CD4-positive, alpha-beta T cell (primary cell): ENCODE data around the gene TMOD4. TPM values are rescaled to one million over a fixed set of nuclear protein-coding genes. Genes with fewer than 3 reads are reported as not detected.
"Not testable (repeated sequence)": the region's sequence is repeated elsewhere in the genome, so short reads cannot be mapped to it uniquely, and the experiment has no call there.

ENCODE experiments used
- ATAC-seq: fragments of 200-7000 bp; cut with Tn5 transposase; one replicate; pipeline ENCODE4 v1.10.0; 2022; ENCODE audit warnings: mild to moderate bottlenecking; ENCODE audit not compliant: poor library complexity
- CTCF ChIA-PET: fragments of 350-600 bp; sonication (Branson Sonifier 250); formaldehyde crosslinking; loops from one replicate; lab custom pipeline; 2021; ENCODE audit warnings: antibody characterized with exemption, inconsistent platforms; lab: Charles Lee
- POLR2A ChIA-PET: fragments of 350-600 bp; sonication (Branson Sonifier 250); formaldehyde crosslinking; loops from one replicate; lab custom pipeline; 2021; ENCODE audit warnings: antibody characterized with exemption, inconsistent platforms; lab: Charles Lee
- DNase-seq, 14 experiments: peaks; one replicate each; pipeline ENCODE4 v3.0.0-alpha.2; 2013 to 2020; ENCODE audit warnings: mixed read lengths in 2 of 14
- H3K27ac ChIP-seq, 2 donors: one replicate each; pipeline versions ENCODE4 v1.5.1 to v1.7.0; 2013; ENCODE audit warnings: low read length in 2 of 2, low read depth in 1 of 2, mild to moderate bottlenecking in 1 of 2
- H3K27me3 ChIP-seq, 2 experiments: 1 replicate in 1 of 2; 2 replicates in 1 of 2; pipeline versions ENCODE4 v1.6.1 to v1.7.0; 2013; ENCODE audit warnings: low read length in 2 of 2, control low read depth in 1 of 2, mild to moderate bottlenecking in 1 of 2, moderate library complexity in 1 of 2; ENCODE audit not compliant: insufficient read depth in 2 of 2, control insufficient read depth in 1 of 2
- H3K36me3 ChIP-seq: one replicate; pipeline ENCODE4 v1.6.1; 2013; ENCODE audit warnings: low read length, control low read depth; ENCODE audit not compliant: insufficient read depth
- H3K4me1 ChIP-seq: one replicate; pipeline ENCODE4 v1.6.1; 2013; ENCODE audit warnings: low read length, control low read depth; ENCODE audit not compliant: insufficient read depth
- H3K4me3 ChIP-seq: one replicate; pipeline ENCODE4 v1.5.1; 2013; ENCODE audit warnings: mild to moderate bottlenecking, low read length, moderate library complexity
- H3K9me3 ChIP-seq, 2 experiments: 1 replicate in 1 of 2; 2 replicates in 1 of 2; pipeline versions ENCODE4 v1.6.1 to v1.7.0; 2013; ENCODE audit warnings: low read length in 2 of 2, mild to moderate bottlenecking in 2 of 2, control low read depth in 1 of 2, moderate library complexity in 1 of 2; ENCODE audit not compliant: control insufficient read depth in 1 of 2, insufficient read depth in 1 of 2
- H3K27ac Mint-ChIP-seq: one replicate; pipeline ENCODE4 v1.8.0; 2020; ENCODE audit warnings: mixed read lengths
- H3K27me3 Mint-ChIP-seq: one replicate; pipeline ENCODE4 v1.8.0; 2021; ENCODE audit warnings: mixed read lengths
- H3K36me3 Mint-ChIP-seq: one replicate; pipeline ENCODE4 v1.8.0; 2021; ENCODE audit warnings: low read depth, mixed read lengths
- H3K4me1 Mint-ChIP-seq: one replicate; pipeline ENCODE4 v1.8.0; 2021; ENCODE audit warnings: low read depth, mixed read lengths
- H3K4me3 Mint-ChIP-seq: one replicate; pipeline ENCODE4 v1.8.0; 2020; ENCODE audit warnings: mild to moderate bottlenecking, mixed read lengths
- H3K9me3 Mint-ChIP-seq: one replicate; pipeline ENCODE4 v1.8.0; 2020; ENCODE audit warnings: mixed read lengths
- intact Hi-C, 2 experiments: fragments of 100-400 bp; cut with DNase I in 1 of 2; cut with micrococcal nuclease in 1 of 2; formaldehyde crosslinking; loops; one replicate each; pipeline versions ENCODE4 v1.15.1 to v1.9.0; 2023 to 2025; cut with DNase I, micrococcal nuclease
- total RNA-seq, 174 experiments: library from RNA in 2 of 174; stranded (reverse) in 2 of 174; gene quantifications; one replicate each; pipeline ENCODE4 v1.2.3 and lab custom pipeline; 2021 to 2026
- TF ChIP-seq, protein P1 (sequence below): fragments of 200-600 bp; IDR thresholded peaks from one replicate; pipeline ENCODE4 v1.8.0; 2022; ENCODE audit warnings: antibody characterized with exemption, mild to moderate bottlenecking

Gene TMOD4
- total RNA-seq, 2 experiments from 2014 or later: 1.6 TPM; not detected in 1

DNA sequence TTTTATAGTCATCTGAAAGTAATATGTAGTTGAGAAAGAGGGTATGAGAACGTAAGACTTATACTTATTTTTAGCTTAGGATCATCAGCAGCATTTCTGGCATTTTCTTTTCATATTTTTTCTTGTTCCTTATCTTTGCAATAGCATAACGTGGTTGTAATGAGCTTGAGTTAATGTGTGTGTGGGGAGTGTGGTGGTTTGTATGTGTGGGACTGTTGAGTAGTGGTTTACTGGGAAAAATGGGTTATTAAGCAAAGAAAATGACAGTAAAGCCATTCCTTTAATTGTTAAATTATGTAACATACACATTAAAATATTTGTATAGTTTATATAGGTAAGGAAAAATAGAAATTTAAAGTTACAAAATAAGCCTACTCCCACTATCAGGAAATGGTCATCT, 37.8 kb upstream of the TMOD4 start:
- ATAC-seq: no peak
- CTCF ChIA-PET: interaction anchor here (1.0 kb wide), 1 partner anchor 14 kb away, joined by 4 read pairs; no protein-coding TSS in a partner anchor
- Mint-ChIP-seq H3K4me1 (peaks cover 52% of the 10 kb centered on the region), H3K27ac (peak overlapping the region; percentile 59), H3K4me3 (peak overlapping the region; percentile 63), H3K27me3 (no peaks in the 10 kb centered on the region), H3K9me3 (no peaks in the 10 kb centered on the region), H3K36me3 (peaks cover 55% of the 10 kb centered on the region)
- TF ChIP-seq, protein P1, sequence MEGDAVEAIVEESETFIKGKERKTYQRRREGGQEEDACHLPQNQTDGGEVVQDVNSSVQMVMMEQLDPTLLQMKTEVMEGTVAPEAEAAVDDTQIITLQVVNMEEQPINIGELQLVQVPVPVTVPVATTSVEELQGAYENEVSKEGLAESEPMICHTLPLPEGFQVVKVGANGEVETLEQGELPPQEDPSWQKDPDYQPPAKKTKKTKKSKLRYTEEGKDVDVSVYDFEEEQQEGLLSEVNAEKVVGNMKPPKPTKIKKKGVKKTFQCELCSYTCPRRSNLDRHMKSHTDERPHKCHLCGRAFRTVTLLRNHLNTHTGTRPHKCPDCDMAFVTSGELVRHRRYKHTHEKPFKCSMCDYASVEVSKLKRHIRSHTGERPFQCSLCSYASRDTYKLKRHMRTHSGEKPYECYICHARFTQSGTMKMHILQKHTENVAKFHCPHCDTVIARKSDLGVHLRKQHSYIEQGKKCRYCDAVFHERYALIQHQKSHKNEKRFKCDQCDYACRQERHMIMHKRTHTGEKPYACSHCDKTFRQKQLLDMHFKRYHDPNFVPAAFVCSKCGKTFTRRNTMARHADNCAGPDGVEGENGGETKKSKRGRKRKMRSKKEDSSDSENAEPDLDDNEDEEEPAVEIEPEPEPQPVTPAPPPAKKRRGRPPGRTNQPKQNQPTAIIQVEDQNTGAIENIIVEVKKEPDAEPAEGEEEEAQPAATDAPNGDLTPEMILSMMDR: no peak
- no peak for DNase-seq
- Histone ChIP-seq H3K4me3 (no peak overlapping the region), H3K27ac (no peak overlapping the region), H3K4me1 (peaks cover 15% of the 10 kb centered on the region), H3K36me3 (peaks cover 7% of the 10 kb centered on the region), H3K9me3 (no peaks in the 10 kb centered on the region), H3K27me3 (no peaks in the 10 kb centered on the region)
- POLR2A ChIA-PET: interaction anchor here (1.8 kb wide), 1 partner anchor 9 kb away, joined by 3 read pairs; no protein-coding TSS in a partner anchor
- intact Hi-C loops: no loop called here

DNA sequence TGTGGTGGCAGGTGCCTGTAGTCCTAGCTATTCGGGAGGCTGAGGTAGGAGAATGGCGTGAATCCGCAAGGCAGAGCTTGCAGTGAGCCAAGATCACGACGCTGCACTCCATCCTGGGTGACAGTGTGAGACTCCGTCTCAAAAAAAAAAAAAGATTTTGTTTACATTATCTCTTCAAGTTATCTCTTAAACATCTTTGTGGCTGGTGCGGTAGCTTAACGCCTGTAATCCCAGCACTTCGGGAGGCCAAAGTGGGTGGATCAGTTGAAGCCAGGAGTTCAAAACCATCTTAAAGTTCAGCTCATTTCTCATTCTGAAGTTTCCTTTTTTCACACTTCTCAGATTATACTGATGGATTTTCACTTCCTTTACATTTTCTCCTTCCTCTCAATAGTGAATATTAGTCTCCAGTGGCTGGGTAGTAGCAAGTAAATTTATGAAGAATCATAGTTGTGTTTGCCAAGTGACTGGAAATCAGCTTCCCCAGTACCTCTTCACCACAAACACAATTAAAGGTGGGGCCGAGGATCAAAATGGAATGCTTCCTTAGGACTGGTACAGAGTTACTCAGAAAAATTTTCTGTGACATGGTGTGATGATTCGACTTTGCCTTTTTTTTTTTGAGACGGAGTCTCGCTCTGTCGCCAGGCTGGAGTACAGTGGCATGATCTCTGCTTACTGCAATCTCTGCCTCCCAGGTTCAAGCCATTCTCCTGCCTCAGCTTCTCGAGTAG, 36.4 kb upstream of the TMOD4 start:
- no peaks in the 10 kb centered on the region for H3K9me3 Mint-ChIP-seq
- CTCF ChIA-PET: no interaction called here
- ATAC-seq: peak; percentile 39
- Histone ChIP-seq H3K27ac (no peak overlapping the region), H3K9me3 (no peaks in the 10 kb centered on the region), H3K4me3 (no peak overlapping the region), H3K4me1 (peaks cover 15% of the 10 kb centered on the region), H3K27me3 (no peaks in the 10 kb centered on the region), H3K36me3 (peaks cover 17% of the 10 kb centered on the region)
- peak overlapping the region; percentile 39 for H3K4me3 Mint-ChIP-seq
- POLR2A ChIA-PET: interaction anchor here (0.6 to 2.0 kb wide), 5 partner anchors 10 to 70 kb away, joined by 3 to 5 read pairs (median 4); partner anchors contain the start of genes PIP5K1A, VPS72 and ZNF687
- peaks cover 45% of the 10 kb centered on the region for H3K4me1 Mint-ChIP-seq
- peaks cover 60% of the 10 kb centered on the region for H3K36me3 Mint-ChIP-seq
- intact Hi-C loops: no loop called here
- DNase-seq: peak in 2 of 14 experiments; percentile 6 to 16
- TF ChIP-seq, protein P1: no peak
- peak overlapping the region; percentile 70 for H3K27ac Mint-ChIP-seq
- H3K27me3 Mint-ChIP-seq: no peaks in the 10 kb centered on the region

DNA sequence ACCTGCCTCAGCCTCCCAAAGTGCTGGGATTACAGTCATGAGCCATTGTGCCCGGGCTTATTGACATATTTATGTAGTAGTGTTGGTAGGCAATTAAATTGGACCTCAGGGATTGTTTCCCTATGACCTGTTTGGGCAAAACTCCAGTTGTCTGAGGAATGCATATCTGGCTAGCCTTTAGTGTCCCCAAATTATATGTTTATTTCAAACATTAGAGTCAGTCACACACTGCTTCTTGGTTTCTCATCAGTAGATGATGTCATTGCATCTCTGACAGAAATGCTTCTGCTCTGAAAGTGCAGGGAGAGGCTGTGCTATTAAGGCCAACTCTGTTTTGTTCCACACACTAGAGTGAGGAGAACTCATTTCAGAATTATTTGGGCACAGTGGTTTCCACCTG, 35.0 kb upstream of the TMOD4 start:
- Mint-ChIP-seq H3K4me1 (peaks cover 37% of the 10 kb centered on the region), H3K27ac (peak overlapping the region; percentile 64), H3K36me3 (peaks cover 64% of the 10 kb centered on the region), H3K27me3 (no peaks in the 10 kb centered on the region), H3K9me3 (no peaks in the 10 kb centered on the region), H3K4me3 (peak overlapping the region; percentile 20)
- ATAC-seq (no peak), DNase-seq (no peak)
- Histone ChIP-seq H3K9me3 (no peaks in the 10 kb centered on the region), H3K27ac (no peak overlapping the region), H3K4me3 (no peak overlapping the region), H3K27me3 (no peaks in the 10 kb centered on the region), H3K36me3 (peaks cover 21% of the 10 kb centered on the region), H3K4me1 (peaks cover 15% of the 10 kb centered on the region)
- ChIA-PET POLR2A (interaction anchor here (2.0 kb wide), 1 partner anchor 21 kb away, joined by 5 read pairs; the partner anchor contains the start of gene VPS72), CTCF (no interaction called here)
- intact Hi-C loops: no loop called here
- TF ChIP-seq, protein P1: no peak

DNA sequence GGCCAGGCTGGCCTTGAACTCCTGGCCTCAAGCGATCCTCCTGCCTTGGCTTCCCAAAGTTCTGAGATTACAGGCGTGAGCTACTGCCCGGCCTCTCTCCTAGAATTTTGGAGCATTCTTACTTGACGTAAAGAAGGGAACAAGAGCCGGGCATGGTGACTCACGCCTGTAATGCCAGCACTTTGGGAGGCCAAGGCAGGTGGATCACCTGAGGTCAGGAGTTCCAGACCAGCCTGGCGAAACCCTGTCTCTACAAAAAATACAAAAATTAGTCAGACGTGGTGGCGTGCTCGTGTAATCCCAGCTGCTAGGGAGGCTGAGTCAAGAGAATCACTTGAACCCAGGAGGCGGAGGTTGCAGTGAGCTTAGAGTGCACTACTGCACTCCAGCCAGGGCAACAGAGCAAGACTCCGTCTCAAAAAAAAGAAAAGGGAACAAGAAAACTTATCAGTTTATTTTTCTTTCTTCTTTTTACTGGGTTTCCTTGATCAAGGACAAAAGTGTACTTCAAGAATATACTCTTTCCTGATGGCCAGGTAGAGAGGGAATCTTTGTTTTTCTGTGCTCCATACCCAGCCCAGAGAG, 29.7 kb upstream of the TMOD4 start:
- Histone ChIP-seq H3K4me1 (peaks cover 14% of the 10 kb centered on the region), H3K36me3 (peaks cover 40% of the 10 kb centered on the region)
- H3K4me3 ChIP-seq, H3K27ac ChIP-seq, DNase-seq, ATAC-seq, H3K27me3 Mint-ChIP-seq, H3K27ac Mint-ChIP-seq, H3K9me3 Mint-ChIP-seq, POLR2A ChIA-PET, H3K4me3 Mint-ChIP-seq, H3K9me3 ChIP-seq, intact Hi-C loops, H3K27me3 ChIP-seq: not testable (repeated sequence)
- H3K4me1 Mint-ChIP-seq: peaks cover 29% of the 10 kb centered on the region
- CTCF ChIA-PET: interaction anchor here (0.5 kb wide), 1 partner anchor 1245 kb away, joined by 4 read pairs; no protein-coding TSS in a partner anchor
- H3K36me3 Mint-ChIP-seq: peaks cover 59% of the 10 kb centered on the region
